NB4 (cell line): ENCODE results near the gene SH3BP1.

Experiments used
- DNase-seq: peaks from one replicate; pipeline ENCODE4 v3.0.0; 2010; ENCODE audit warnings: low read depth
- H3K4me3 ChIP-seq: one replicate; pipeline ENCODE4 v1.5.1; 2011; ENCODE audit warnings: mild to moderate bottlenecking, low read depth, low read length, moderate library complexity
- MAX ChIP-seq: IDR thresholded peaks from 2 replicates; pipeline ENCODE4 v1.6.1; 2011; ENCODE audit warnings: low read depth, low read length
- MYC ChIP-seq: IDR thresholded peaks from 2 replicates; pipeline ENCODE4 v1.6.1; 2011; ENCODE audit warnings: low read depth, low read length
- POLR2A ChIP-seq: IDR thresholded peaks from 2 replicates; pipeline ENCODE4 v1.6.1; 2011; ENCODE audit warnings: mild to moderate bottlenecking; ENCODE audit not compliant: insufficient read length; ENCODE audit errors: extremely low read depth
- TF ChIP-seq, protein P1 (sequence below): IDR thresholded peaks from one replicate; pipeline ENCODE4 v1.5.1; 2012; ENCODE audit warnings: low read depth, low read length

SH3BP1 gene

DNA sequence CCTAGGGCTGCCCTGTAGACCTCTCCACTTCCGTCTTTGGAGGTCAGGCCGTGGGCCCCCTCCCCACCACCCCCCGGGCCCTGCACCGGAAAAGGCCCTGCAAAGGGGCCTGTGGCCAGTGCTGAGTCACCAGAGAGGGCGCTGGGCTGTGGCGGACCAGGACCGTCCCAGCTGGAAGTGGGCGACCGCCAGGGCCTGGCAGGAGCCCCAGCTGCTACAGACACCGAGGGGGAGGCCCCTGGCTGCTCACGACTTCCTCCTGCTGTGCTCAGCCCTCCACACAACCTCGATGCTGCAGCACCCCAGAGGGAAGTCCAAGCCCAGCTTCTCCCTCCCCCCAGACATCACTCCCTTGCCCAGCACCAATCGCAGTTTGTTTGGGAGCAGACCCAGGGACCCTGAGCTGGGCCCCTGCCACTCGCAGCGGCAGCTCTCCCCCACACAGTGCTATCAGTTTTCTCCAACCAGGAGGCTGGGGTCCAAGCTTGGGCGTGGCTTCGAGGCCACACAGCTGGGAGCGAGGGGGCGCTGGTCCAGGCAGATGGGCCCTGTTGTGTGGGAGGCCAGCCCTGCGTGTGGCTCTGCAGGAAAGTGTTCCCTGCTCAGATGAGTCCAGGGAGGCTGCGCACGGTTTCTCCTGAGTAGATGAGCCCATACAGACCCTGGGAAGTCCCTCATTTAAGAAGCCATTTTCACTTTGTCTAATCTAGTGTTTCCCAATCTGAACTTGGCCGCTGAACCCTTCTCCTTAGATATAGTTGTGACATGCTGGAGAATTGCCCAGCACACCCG, 5.6 kb upstream of the SH3BP1 start:
- TF ChIP-seq MYC (0 out of 2 replicates have a peak, but pooled peaks have one; percentile 18), MAX (peak; percentile 7), POLR2A (no peak)
- TF ChIP-seq, protein P1, sequence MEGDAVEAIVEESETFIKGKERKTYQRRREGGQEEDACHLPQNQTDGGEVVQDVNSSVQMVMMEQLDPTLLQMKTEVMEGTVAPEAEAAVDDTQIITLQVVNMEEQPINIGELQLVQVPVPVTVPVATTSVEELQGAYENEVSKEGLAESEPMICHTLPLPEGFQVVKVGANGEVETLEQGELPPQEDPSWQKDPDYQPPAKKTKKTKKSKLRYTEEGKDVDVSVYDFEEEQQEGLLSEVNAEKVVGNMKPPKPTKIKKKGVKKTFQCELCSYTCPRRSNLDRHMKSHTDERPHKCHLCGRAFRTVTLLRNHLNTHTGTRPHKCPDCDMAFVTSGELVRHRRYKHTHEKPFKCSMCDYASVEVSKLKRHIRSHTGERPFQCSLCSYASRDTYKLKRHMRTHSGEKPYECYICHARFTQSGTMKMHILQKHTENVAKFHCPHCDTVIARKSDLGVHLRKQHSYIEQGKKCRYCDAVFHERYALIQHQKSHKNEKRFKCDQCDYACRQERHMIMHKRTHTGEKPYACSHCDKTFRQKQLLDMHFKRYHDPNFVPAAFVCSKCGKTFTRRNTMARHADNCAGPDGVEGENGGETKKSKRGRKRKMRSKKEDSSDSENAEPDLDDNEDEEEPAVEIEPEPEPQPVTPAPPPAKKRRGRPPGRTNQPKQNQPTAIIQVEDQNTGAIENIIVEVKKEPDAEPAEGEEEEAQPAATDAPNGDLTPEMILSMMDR, result peak; percentile 23
- peak overlapping the region; percentile 17 for H3K4me3 ChIP-seq
- DNase-seq, result peak; percentile 99

DNA sequence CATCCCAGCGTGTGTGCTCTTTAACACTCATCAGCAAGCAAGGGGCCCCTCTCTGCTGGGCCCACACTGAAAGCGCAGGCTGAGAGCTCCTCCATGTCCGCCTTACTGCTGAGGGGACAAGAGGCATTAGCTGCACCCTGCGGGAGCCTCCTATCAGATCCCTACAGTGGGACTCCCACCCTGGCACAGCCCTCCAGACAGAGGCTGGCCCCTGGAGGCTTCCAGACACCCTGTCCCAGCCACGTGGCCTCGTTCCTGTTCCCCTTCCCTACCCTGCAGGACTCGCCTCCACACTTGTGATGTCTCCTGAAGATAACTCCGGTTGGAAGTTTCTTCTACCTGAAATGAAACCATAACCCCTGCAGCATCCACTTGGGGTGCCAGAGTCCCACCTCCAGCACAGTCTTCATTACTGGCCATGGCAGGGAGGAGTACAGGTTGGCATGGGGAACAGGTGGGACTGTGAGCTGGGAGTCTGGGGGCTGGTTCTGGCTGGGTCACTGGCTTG, 5.0 kb upstream of the SH3BP1 start:
- no peak for DNase-seq
- peak overlapping the region; percentile 17 for H3K4me3 ChIP-seq
- TF ChIP-seq POLR2A (no peak), MAX (no peak; the same call in 1 of the 2 replicates), MYC (no peak)
- TF ChIP-seq, protein P1, result no peak

DNA sequence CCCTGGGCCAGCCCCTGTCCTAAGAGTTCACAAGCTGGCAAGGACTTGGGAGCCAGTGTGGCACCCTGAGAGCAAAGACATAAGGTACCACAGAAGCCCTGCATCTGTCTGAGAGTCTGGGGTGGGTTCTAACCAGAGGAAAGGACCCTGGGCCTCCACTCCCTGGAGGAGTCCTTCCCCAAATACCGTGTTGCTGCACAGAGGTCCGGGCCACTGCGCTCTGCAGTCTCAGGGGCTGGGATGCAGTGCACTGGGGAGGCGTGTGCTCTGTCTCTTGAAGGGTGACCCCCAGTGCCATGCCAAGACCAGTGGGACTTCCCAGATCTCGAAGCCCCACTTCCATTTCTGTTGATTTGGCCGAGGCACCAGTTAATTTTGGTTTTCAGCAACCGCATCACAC, 4.3 kb upstream of the SH3BP1 start:
- no peak overlapping the region for H3K4me3 ChIP-seq
- TF ChIP-seq, protein P1, result no peak
- TF ChIP-seq MYC (no peak), MAX (no peak), POLR2A (no peak)
- no peak for DNase-seq

GRCh38 chr22:37636186-37636948, 3.1 kb upstream of the SH3BP1 start:
- H3K4me3 ChIP-seq, result no peak overlapping the region
- DNase-seq, result peak; percentile 90
- TF ChIP-seq, protein P1, result peak; percentile 36
- TF ChIP-seq POLR2A (no peak), MAX (peak; percentile 73; the same call in 1 of the 2 replicates), MYC (peak; percentile 29; the same call in 1 of the 2 replicates)

DNA sequence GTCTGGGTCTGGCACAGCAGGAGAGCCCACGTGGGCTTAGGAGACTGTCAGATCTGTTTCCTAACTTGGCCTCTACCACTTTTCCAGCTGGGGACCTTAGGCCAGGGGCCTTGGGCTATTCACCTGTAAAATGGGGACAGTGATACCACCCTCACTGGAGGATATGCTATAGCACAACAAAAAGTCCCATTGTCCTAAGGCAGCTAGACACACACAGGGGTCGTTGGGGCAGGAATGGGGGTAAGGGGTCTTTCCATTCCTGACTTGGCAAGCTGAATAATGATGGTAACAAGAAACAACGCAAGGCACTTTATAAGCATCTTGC, 2.6 kb upstream of the SH3BP1 start:
- no peak overlapping the region for H3K4me3 ChIP-seq
- no peak for TF ChIP-seq POLR2A
- TF ChIP-seq, protein P1, result no peak
- no peak for TF ChIP-seq MYC
- TF ChIP-seq MAX, result no peak; the same call in 1 of the 2 replicates
- no peak for DNase-seq
